H1 (cell line): ENCODE results near the gene MAS1. TPM values are rescaled to one million over a fixed set of nuclear protein-coding genes. Genes with fewer than 3 reads are reported as not detected.

Source experiments
- CTCF ChIA-PET: fragments of 300-600 bp; sonication (Branson Sonifier 250); formaldehyde crosslinking; loops from one replicate; lab custom pipeline; 2021; ENCODE audit not compliant: partially characterized antibody; lab: Charles Lee
- POLR2A ChIA-PET: fragments of 300-600 bp; sonication (Branson Sonifier 250); formaldehyde crosslinking; loops from one replicate; lab custom pipeline; 2021; ENCODE audit warnings: inconsistent platforms; ENCODE audit not compliant: partially characterized antibody; lab: Charles Lee
- DNase-seq, 2 experiments: peaks; one replicate each; pipeline versions ENCODE4 v3.0.0 to v3.0.0-alpha.2; 2010 to 2022; ENCODE audit warnings: low spot score in 2 of 2, low read depth in 1 of 2, mixed read lengths in 1 of 2
- FAIRE-seq: peaks from 2 replicates; lab custom pipeline; 2011; peaks lifted over from hg19 to GRCh38; lab: Jason Lieb, UNC
- H2AFZ ChIP-seq: 2 replicates; pipeline ENCODE4 v1.8.1; 2012; ENCODE audit warnings: low read length, inconsistent platforms
- H2AK5ac ChIP-seq: 2 replicates; pipeline ENCODE4 v1.6.1; 2013; ENCODE audit warnings: low read depth, low read length
- H2BK120ac ChIP-seq: replicated peaks from 2 replicates; pipeline ENCODE3; 2013; ENCODE audit warnings: low read depth, low read length, inconsistent platforms
- H2BK12ac ChIP-seq: 2 replicates; pipeline ENCODE4 v1.6.1; 2013; ENCODE audit warnings: low read depth, low read length
- H2BK15ac ChIP-seq: 2 replicates; pipeline ENCODE4 v1.6.1; 2013; ENCODE audit warnings: low read length
- H2BK20ac ChIP-seq: 2 replicates; pipeline ENCODE4 v1.6.1; 2013; ENCODE audit warnings: low read length
- H2BK5ac ChIP-seq: 2 replicates; pipeline ENCODE4 v1.6.1; 2013; ENCODE audit warnings: low read depth, low read length
- H3K14ac ChIP-seq: 2 replicates; pipeline ENCODE4 v1.6.1; 2013; ENCODE audit warnings: inconsistent platforms; ENCODE audit not compliant: insufficient read length
- H3K18ac ChIP-seq: 2 replicates; pipeline ENCODE4 v1.6.1; 2013; ENCODE audit warnings: low read length; ENCODE audit errors: extremely low read depth
- H3K23ac ChIP-seq: 2 replicates; pipeline ENCODE4 v1.6.1; 2013; ENCODE audit warnings: inconsistent platforms; ENCODE audit not compliant: insufficient read length
- H3K23me2 ChIP-seq: 2 replicates; pipeline ENCODE4 v1.6.1; 2013; ENCODE audit warnings: low read depth, low read length
- H3K27ac ChIP-seq: 2 replicates; pipeline ENCODE4 v1.6.1; 2011; ENCODE audit warnings: low read depth, low read length, inconsistent platforms
- H3K27me3 ChIP-seq, 4 experiments: replicated peaks in 1 of 4; 1 replicate in 1 of 4; 2 replicates in 3 of 4; pipeline versions ENCODE4 v1.6.1 to v1.8.1; 2011 to 2013; ENCODE audit warnings: low read length in 3 of 4, mild to moderate bottlenecking in 3 of 4, inconsistent platforms in 2 of 4, mixed read lengths in 2 of 4, moderate library complexity in 1 of 4; ENCODE audit not compliant: control insufficient read depth in 3 of 4, insufficient read depth in 3 of 4; ENCODE audit errors: extremely low read depth in 1 of 4
- H3K36me3 ChIP-seq, 4 experiments: 2 replicates each; pipeline versions ENCODE4 v1.6.1 to v1.8.1; 2011 to 2013; ENCODE audit warnings: mild to moderate bottlenecking in 4 of 4, low read length in 3 of 4, moderate library complexity in 2 of 4, control low read depth in 1 of 4, inconsistent platforms in 1 of 4; ENCODE audit not compliant: insufficient read depth in 4 of 4, control insufficient read depth in 2 of 4
- H3K4ac ChIP-seq: replicated peaks from 2 replicates; pipeline ENCODE3; 2013; ENCODE audit warnings: low read length, low read depth, mixed read lengths, inconsistent platforms; ENCODE audit not compliant: insufficient read length
- H3K4me1 ChIP-seq, 4 experiments: replicated peaks in 1 of 4; 1 replicate in 1 of 4; 2 replicates in 3 of 4; pipeline versions ENCODE4 v1.6.1 to v1.8.1; 2011 to 2013; ENCODE audit warnings: low read length in 3 of 4, inconsistent platforms in 2 of 4, mixed read lengths in 1 of 4; ENCODE audit not compliant: insufficient read depth in 4 of 4, control insufficient read depth in 3 of 4
- H3K4me2 ChIP-seq, 2 experiments: 2 replicates each; pipeline versions ENCODE4 v1.6.1 to v1.8.1; 2011 to 2013; ENCODE audit warnings: low read depth in 2 of 2, low read length in 2 of 2, control low read depth in 1 of 2, inconsistent platforms in 1 of 2, mild to moderate bottlenecking in 1 of 2; ENCODE audit not compliant: insufficient read depth in 1 of 2
- H3K4me3 ChIP-seq, 4 experiments: fragments of 200-600, 300-600 bp in 1 of 4; sonication (generic), shearing (Covaris generic), sonication (Bioruptor Twin) in 1 of 4; 2 replicates each; pipeline versions ENCODE4 v1.5.1 to v1.8.1; 2011 to 2016; ENCODE audit warnings: low read length in 4 of 4, low read depth in 3 of 4, control low read depth in 2 of 4, inconsistent platforms in 2 of 4, mild to moderate bottlenecking in 2 of 4, mixed read lengths in 1 of 4, moderate library complexity in 1 of 4; ENCODE audit not compliant: insufficient read depth in 2 of 4; ENCODE audit errors: extremely low read depth in 1 of 4
- H3K56ac ChIP-seq: replicated peaks from 2 replicates; pipeline ENCODE3; 2013; ENCODE audit warnings: low read depth, mild to moderate bottlenecking, mixed read lengths, low read length, inconsistent platforms; ENCODE audit not compliant: insufficient read length
- H3K79me1 ChIP-seq: 2 replicates; pipeline ENCODE4 v1.6.1; 2013; ENCODE audit warnings: low read depth, low read length, control low read depth
- H3K79me2 ChIP-seq, 2 experiments: 2 replicates each; pipeline versions ENCODE4 v1.6.1 to v1.8.1; 2012 to 2013; ENCODE audit warnings: low read length in 2 of 2, mild to moderate bottlenecking in 2 of 2, inconsistent platforms in 1 of 2; ENCODE audit not compliant: insufficient read depth in 2 of 2, control insufficient read depth in 1 of 2
- H3K9ac ChIP-seq, 4 experiments: replicated peaks in 1 of 4; 1 replicate in 1 of 4; 2 replicates in 3 of 4; pipeline versions ENCODE4 v1.6.1 to v1.8.1; 2011 to 2013; ENCODE audit warnings: low read depth in 3 of 4, low read length in 3 of 4, control low read depth in 2 of 4, mild to moderate bottlenecking in 2 of 4, moderate library complexity in 2 of 4, inconsistent platforms in 1 of 4; ENCODE audit errors: extremely low read depth in 1 of 4
- H3K9me3 ChIP-seq, 2 experiments: 2 replicates each; pipeline versions ENCODE4 v1.6.1 to v1.8.1; 2012 to 2013; ENCODE audit warnings: mild to moderate bottlenecking in 2 of 2, moderate library complexity in 2 of 2, control low read depth in 1 of 2, inconsistent platforms in 1 of 2, low read depth in 1 of 2, low read length in 1 of 2, mixed read lengths in 1 of 2; ENCODE audit not compliant: insufficient read depth in 2 of 2
- H4K20me1 ChIP-seq, 2 experiments: replicated peaks in 1 of 2; 2 replicates each; pipeline versions ENCODE3 to v1.8.1; 2011 to 2013; ENCODE audit warnings: inconsistent platforms in 2 of 2, low read length in 2 of 2, mild to moderate bottlenecking in 1 of 2; ENCODE audit not compliant: insufficient read depth in 2 of 2, control insufficient read depth in 1 of 2
- H4K5ac ChIP-seq: 2 replicates; pipeline ENCODE4 v1.6.1; 2013; ENCODE audit warnings: low read length, low read depth, mixed read lengths, inconsistent platforms; ENCODE audit not compliant: insufficient read length
- H4K8ac ChIP-seq: 2 replicates; pipeline ENCODE4 v1.8.0; 2013; ENCODE audit warnings: mild to moderate bottlenecking, moderate library complexity, low read length, inconsistent platforms; ENCODE audit not compliant: insufficient read depth; ENCODE audit errors: extremely low read depth
- H4K91ac ChIP-seq: replicated peaks from 2 replicates; pipeline ENCODE3; 2013; ENCODE audit warnings: low read length, mixed read lengths, inconsistent platforms; ENCODE audit not compliant: insufficient read length
- BCL11A ChIP-seq, 2 experiments: IDR thresholded peaks; one replicate each; pipeline ENCODE4 v1.6.1; 2011; ENCODE audit warnings: low read depth in 2 of 2, low read length in 2 of 2, mild to moderate bottlenecking in 2 of 2
- CBX5 ChIP-seq: fragments of 300-800, 300-1000 bp; sonication (generic); IDR thresholded peaks from 2 replicates; pipeline ENCODE4 v1.7.1; 2016; ENCODE audit warnings: antibody characterized with exemption, low read length, low read depth
- SP1 ChIP-seq: IDR thresholded peaks from 2 replicates; pipeline ENCODE4 v1.6.1; 2011; ENCODE audit warnings: low read depth, low read length
- SUZ12 ChIP-seq: fragments of 200-600 bp; sonication (generic); IDR thresholded peaks from 2 replicates; pipeline ENCODE4 v1.6.1; 2012; ENCODE audit warnings: mild to moderate bottlenecking, inconsistent platforms, low read length, moderate library complexity, mixed read lengths
- TBP ChIP-seq: IDR thresholded peaks from 2 replicates; pipeline ENCODE4 v1.6.1; 2011; ENCODE audit warnings: low read depth, low read length, improper control_type of control experiment
- TCF12 ChIP-seq: IDR thresholded peaks from 2 replicates; pipeline ENCODE4 v1.6.1; 2011; ENCODE audit warnings: low read depth, mild to moderate bottlenecking, low read length
- WGBS, 2 experiments: shearing (Covaris generic) in 1 of 2; methylation state at CpG; one replicate each; pipeline versions ENCODE4 v1.1.6 to v1.1.7; 2013 to 2015; ENCODE audit warnings: low lambda C conversion rate in 2 of 2, mixed read lengths in 2 of 2, inconsistent platforms in 1 of 2, low coverage in 1 of 2, missing lambda C conversion rate in 1 of 2; ENCODE audit not compliant: insufficient replicate concordance in 2 of 2, insufficient coverage in 1 of 2, insufficient read length in 1 of 2; ENCODE audit errors: extremely low coverage in 1 of 2, missing lambda C conversion rate in 1 of 2; 5-methylcytosine and 5-hydroxymethylcytosine counted together
- polyA plus RNA-seq, 7 experiments: library from polyadenylated mRNA; depleted of rRNA in 3 of 7; stranded (reverse) in 5 of 7; unstranded in 2 of 7; fragments of >200 nt in 5 of 7; fragments of 200-250 nt in 2 of 7; gene quantifications; 1 replicate in 5 of 7; 2 replicates in 1 of 7; 4 replicates in 1 of 7; pipeline versions ENCODE4 v1.2.1 to v1.2.3, GENCODE V29; 2011 to 2013; ENCODE audit warnings: missing spikeins in 2 of 7, mixed read lengths in 2 of 7
- total RNA-seq: library from RNA; stranded (reverse); fragmentation: NEBNext Ultra II Directional; extraction: Animal tissue kit (Norgen Biotek cat#: 25700); gene quantifications from 2 replicates; pipeline ENCODE4 v1.2.1, GENCODE V29; 2021

The MAS1 gene
- total and polyA plus RNA-seq, 2 of the 8 experiments (the other 6 are each of a cell fraction or from before 2014, with no cell fraction given), result 0.02 TPM; not detected in 1

- Histone ChIP-seq H4K8ac (no peak overlapping the region), H4K91ac (no peak overlapping the region), H3K4ac (no peak overlapping the region), H3K56ac (no peak overlapping the region), H3K14ac (no peak overlapping the region), H3K79me1 (no peaks in the 10 kb centered on the region), H4K20me1 (no peaks in the 10 kb centered on the region), H3K4me3 (no peak overlapping the region), H2BK120ac (no peak overlapping the region), H3K23ac (no peak overlapping the region), H3K9ac (no peak overlapping the region), H3K79me2 (no peaks in the 10 kb centered on the region), H3K18ac (no peak overlapping the region), H4K5ac (no peak overlapping the region), H3K27me3 (no peaks in the 10 kb centered on the region), H3K23me2 (no peaks in the 10 kb centered on the region), H3K4me1 (peaks cover 0 to 7% (median 4%) of the 10 kb centered on the region in 4 experiments; a peak in 5 of 7 replicates), H3K36me3 (no peaks in the 10 kb centered on the region), H2BK5ac (no peak overlapping the region), H2BK12ac (no peak overlapping the region), H2BK20ac (no peak overlapping the region), H3K9me3 (no peaks in the 10 kb centered on the region), H3K27ac (no peak overlapping the region), H2AK5ac (no peak overlapping the region), H2AFZ (no peak overlapping the region), H2BK15ac (no peak overlapping the region), H3K4me2 (no peak overlapping the region)
- no peak for DNase-seq
- WGBS, 2 experiments, result 97% methylated on average over 8 of the region's 8 CpGs; no CpG with 5 or more reads in 1 of the 2 experiments
- no peak for FAIRE-seq
- POLR2A ChIA-PET, result no interaction called here
- TF ChIP-seq TBP, result no peak
- no peak for TF ChIP-seq BCL11A (IDR thresholded peaks at IDR 0.05; ENCODE audit: low read depth in 2 of 2, low read length in 2 of 2)
- TF ChIP-seq SUZ12, result no peak
- TF ChIP-seq CBX5, result no peak
- TF ChIP-seq TCF12, result no peak
- TF ChIP-seq SP1, result no peak
- CTCF ChIA-PET, result no interaction called here
Observed at GRCh38 chr6:159878341-159878740, 12.4 kb upstream of the MAS1 start.
